ENCODE measurements around the gene G0S2.

- TF ChIP-seq CTCF (conservative IDR thresholded peaks at IDR 0.05; ENCODE audit: low read depth in 2 of 2) (no peak), POLR2AphosphoS5 (IDR thresholded peaks at IDR 0.05; ENCODE audit: low read depth) (no peak), JUNB (IDR thresholded peaks at IDR 0.05; ENCODE audit: unreplicated experiment) (no peak), REST (IDR thresholded peaks at IDR 0.05; ENCODE audit: unreplicated experiment) (no peak), CREB1 (CRISPR knock-in tag; IDR thresholded peaks at IDR 0.05; ENCODE audit: low read depth) (no peak)
These were observed 27.6 kb downstream of the G0S2 start for GRCh38 chr1:209702832-209703231.
